Measurements from ENCODE around the gene LBHD2.

The LBHD2 gene

DNA sequence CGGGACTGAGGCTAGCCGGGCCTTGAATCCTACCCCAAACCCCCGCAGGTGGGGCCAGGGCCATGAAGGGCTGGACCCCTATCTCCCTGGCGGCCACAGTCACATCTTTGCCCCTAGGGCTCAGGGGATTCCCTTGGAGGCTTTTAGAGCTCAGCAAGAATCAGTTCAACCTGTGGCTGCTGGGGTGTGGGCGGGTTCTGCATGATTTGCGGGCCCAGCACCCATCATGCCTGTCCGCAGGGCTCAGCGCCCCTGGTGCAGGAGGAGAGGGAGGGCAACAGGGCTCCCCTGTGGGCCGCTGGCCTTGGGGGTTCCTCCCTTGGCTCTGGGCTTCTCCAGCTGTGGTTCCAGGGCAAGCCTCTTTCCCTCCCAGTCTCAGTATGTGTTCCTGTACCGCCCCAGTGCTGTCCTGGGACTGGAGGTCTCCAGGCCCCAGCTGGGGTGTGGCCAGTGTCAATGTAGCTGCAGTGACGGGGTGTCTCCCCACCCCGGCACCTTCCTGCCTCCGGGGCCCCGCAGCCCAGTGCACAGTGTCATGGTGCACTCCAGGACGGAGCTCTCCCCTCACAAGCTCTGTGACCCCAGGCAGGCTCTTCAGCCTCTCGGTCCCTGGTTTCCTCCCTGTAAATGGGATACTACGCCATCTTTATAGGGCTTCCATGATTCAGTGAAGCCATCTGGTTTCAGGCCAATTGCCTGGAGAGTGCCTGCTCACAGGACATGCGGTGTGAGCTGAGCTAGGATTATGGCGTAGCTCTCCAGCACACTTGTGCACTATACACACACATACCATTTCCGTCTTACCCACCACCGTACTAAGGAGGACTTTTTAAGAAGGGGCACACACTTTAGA, 9.9 kb upstream of the LBHD2 start:
- Histone ChIP-seq H3K27me3 (ENCODE audit: control insufficient read depth, low read length) (peaks cover 29% of the 10 kb centered on the region), H3K4me1 (ENCODE audit: control insufficient read depth, low read length) (peaks cover 13% of the 10 kb centered on the region), H3K9me3 (ENCODE audit: control insufficient read depth, insufficient read depth, low read length) (no peaks in the 10 kb centered on the region), H3K36me3 (ENCODE audit: control insufficient read depth, low read length) (no peaks in the 10 kb centered on the region), H3K4me2 (ENCODE audit: low read length) (no peak overlapping the region), H4K20me1 (ENCODE audit: control insufficient read depth, insufficient read depth, low read depth, low read length) (no peaks in the 10 kb centered on the region), H3F3A (ENCODE audit: control insufficient read depth, insufficient read depth) (no peaks in the 10 kb centered on the region), H3K4me3 (ENCODE audit: low read length) (no peak overlapping the region), H3K9me2 (replicated peaks; ENCODE audit: control insufficient read depth, low read length) (no peaks in the 10 kb centered on the region), H3K79me2 (ENCODE audit: control insufficient read depth, low read length) (no peaks in the 10 kb centered on the region), H3K27ac (ENCODE audit: low read depth, low read length) (no peak overlapping the region)
- TF ChIP-seq EZH2phosphoT487 (IDR thresholded peaks at IDR 0.05; ENCODE audit: borderline replicate concordance, low read length): no peak
- TF ChIP-seq, protein P1, sequence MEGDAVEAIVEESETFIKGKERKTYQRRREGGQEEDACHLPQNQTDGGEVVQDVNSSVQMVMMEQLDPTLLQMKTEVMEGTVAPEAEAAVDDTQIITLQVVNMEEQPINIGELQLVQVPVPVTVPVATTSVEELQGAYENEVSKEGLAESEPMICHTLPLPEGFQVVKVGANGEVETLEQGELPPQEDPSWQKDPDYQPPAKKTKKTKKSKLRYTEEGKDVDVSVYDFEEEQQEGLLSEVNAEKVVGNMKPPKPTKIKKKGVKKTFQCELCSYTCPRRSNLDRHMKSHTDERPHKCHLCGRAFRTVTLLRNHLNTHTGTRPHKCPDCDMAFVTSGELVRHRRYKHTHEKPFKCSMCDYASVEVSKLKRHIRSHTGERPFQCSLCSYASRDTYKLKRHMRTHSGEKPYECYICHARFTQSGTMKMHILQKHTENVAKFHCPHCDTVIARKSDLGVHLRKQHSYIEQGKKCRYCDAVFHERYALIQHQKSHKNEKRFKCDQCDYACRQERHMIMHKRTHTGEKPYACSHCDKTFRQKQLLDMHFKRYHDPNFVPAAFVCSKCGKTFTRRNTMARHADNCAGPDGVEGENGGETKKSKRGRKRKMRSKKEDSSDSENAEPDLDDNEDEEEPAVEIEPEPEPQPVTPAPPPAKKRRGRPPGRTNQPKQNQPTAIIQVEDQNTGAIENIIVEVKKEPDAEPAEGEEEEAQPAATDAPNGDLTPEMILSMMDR (IDR thresholded peaks at IDR 0.05; ENCODE audit: low read depth, low read length, poor library complexity, severe bottlenecking): no peak

DNA sequence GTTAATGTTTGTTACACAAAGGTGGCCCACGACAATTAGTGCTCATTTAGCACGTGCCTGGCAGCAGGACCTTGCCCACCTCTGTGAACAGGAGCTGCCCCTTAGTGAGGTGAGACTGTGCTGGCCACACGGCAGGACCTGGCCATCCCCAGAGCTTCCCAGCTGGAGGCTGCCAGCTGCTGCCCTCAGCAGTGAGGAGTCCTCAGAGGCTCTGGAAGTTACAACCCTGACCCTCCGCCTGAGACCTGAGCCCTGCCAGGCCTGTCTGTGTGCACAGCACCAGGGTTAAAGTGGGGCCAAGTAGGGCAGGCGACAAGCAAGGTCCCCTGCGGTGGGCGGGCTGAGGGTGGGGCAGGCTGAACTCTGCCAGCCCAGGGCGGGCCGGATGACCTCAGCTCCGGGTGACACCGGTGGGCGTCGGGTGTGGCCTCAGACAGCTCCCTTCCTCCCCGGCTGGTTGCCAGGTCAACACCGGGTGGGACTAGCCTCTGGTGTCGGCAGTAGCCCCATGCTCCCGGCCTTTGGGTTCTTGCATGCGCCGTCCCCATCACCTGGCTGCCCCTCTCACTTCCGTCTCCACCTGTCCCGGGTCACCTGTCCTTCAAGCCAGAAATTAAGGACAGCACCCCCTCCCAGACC, 9.2 kb upstream of the LBHD2 start:
- H3K4me3 ChIP-seq (ENCODE audit: low read length): peak overlapping the region; percentile 66
- H4K20me1 ChIP-seq (ENCODE audit: control insufficient read depth, insufficient read depth, low read depth, low read length): no peaks in the 10 kb centered on the region
- no peaks in the 10 kb centered on the region for H3K36me3 ChIP-seq (ENCODE audit: control insufficient read depth, low read length)
- H3K27ac ChIP-seq (ENCODE audit: low read depth, low read length): no peak overlapping the region
- peaks cover 33% of the 10 kb centered on the region for H3K27me3 ChIP-seq (ENCODE audit: control insufficient read depth, low read length)
- H3K79me2 ChIP-seq (ENCODE audit: control insufficient read depth, low read length): no peaks in the 10 kb centered on the region
- H3K9me3 ChIP-seq (ENCODE audit: control insufficient read depth, insufficient read depth, low read length): no peaks in the 10 kb centered on the region
- TF ChIP-seq, protein P1 (IDR thresholded peaks at IDR 0.05; ENCODE audit: low read depth, low read length, poor library complexity, severe bottlenecking): no peak
- TF ChIP-seq EZH2phosphoT487 (IDR thresholded peaks at IDR 0.05; ENCODE audit: borderline replicate concordance, low read length): no peak
- H3K4me2 ChIP-seq (ENCODE audit: low read length): peak overlapping the region; percentile 75
- no peaks in the 10 kb centered on the region for H3F3A ChIP-seq (ENCODE audit: control insufficient read depth, insufficient read depth)
- peaks cover 13% of the 10 kb centered on the region for H3K4me1 ChIP-seq (ENCODE audit: control insufficient read depth, low read length)
- H3K9me2 ChIP-seq (replicated peaks; ENCODE audit: control insufficient read depth, low read length): no peaks in the 10 kb centered on the region

DNA sequence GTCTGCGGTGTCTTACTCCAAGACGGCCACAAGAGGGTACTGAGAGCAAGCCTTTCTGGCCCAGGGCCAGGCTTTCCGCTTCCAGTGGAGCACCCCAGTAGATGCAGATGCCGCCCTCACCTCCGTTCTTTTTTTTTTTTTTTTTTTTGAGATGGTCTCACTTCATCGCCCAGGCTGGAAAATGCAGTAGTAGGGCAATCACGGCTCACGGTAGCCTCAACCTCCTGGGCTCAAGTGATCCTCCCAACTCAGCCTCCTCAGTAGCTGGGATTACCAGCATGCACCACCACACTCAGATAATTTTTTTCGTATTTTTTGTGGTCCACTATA, 5.6 kb upstream of the LBHD2 start:
- H3K9me3 ChIP-seq (ENCODE audit: control insufficient read depth, insufficient read depth, low read length): no peaks in the 10 kb centered on the region
- TF ChIP-seq, protein P1 (IDR thresholded peaks at IDR 0.05; ENCODE audit: low read depth, low read length, poor library complexity, severe bottlenecking): peak; percentile 69
- TF ChIP-seq EZH2phosphoT487 (IDR thresholded peaks at IDR 0.05; ENCODE audit: borderline replicate concordance, low read length): no peak
- H3K4me1 ChIP-seq (ENCODE audit: control insufficient read depth, low read length): peaks cover 13% of the 10 kb centered on the region
- H3K9me2 ChIP-seq (replicated peaks; ENCODE audit: control insufficient read depth, low read length): no peaks in the 10 kb centered on the region
- peaks cover 30% of the 10 kb centered on the region for H3K27me3 ChIP-seq (ENCODE audit: control insufficient read depth, low read length)
- no peak overlapping the region for H3K4me2 ChIP-seq (ENCODE audit: low read length)
- no peaks in the 10 kb centered on the region for H3K36me3 ChIP-seq (ENCODE audit: control insufficient read depth, low read length)
- H3K4me3 ChIP-seq (ENCODE audit: low read length): no peak overlapping the region
- no peak overlapping the region for H3K27ac ChIP-seq (ENCODE audit: low read depth, low read length)
- H4K20me1 ChIP-seq (ENCODE audit: control insufficient read depth, insufficient read depth, low read depth, low read length): no peaks in the 10 kb centered on the region
- H3K79me2 ChIP-seq (ENCODE audit: control insufficient read depth, low read length): no peaks in the 10 kb centered on the region
- no peaks in the 10 kb centered on the region for H3F3A ChIP-seq (ENCODE audit: control insufficient read depth, insufficient read depth)

Measured in DOHH2 (cell line).